ENCODE results near the gene CLIP4.

The CLIP4 gene

DNA sequence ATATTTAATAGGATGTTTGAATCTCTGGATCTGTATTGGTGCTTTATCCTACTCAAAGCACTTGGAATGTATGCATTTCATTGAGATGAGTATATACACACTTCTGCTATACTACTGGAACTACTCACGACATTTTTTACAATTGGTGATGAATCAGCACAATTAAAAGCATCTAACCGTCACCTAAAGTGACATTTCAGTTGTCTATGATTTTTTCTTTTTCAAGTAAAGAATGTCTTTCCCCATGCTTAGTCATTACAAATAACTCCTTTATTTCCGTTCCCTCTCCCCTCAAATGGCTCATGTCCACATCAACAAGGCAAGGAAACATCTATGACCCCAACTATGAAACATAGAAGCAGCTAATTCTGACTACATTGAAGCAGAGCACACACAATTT, 77.3 kb downstream of the CLIP4 start:
- DNase-seq, result no peak

DNA sequence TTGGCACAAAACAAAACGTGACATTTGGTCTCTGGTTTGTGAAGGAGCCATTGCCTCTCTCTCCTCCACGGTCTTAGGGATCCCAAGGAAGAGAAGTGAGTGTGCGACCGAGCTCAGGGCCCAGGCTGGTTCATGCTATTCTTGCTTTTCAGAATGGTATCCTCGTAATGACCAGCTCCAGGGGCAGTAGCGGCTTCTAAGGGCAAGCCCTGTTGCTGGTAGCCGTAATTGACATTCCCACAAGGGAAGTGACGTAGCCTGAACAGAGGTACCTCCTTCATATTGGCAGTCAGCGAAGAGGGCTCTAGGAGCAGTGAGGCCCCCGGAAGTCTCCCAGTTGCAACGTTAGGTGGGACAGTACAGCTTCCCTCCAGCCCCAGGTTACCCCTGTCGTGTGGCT, 77.9 kb downstream of the CLIP4 start:
- no peak for DNase-seq

DNA sequence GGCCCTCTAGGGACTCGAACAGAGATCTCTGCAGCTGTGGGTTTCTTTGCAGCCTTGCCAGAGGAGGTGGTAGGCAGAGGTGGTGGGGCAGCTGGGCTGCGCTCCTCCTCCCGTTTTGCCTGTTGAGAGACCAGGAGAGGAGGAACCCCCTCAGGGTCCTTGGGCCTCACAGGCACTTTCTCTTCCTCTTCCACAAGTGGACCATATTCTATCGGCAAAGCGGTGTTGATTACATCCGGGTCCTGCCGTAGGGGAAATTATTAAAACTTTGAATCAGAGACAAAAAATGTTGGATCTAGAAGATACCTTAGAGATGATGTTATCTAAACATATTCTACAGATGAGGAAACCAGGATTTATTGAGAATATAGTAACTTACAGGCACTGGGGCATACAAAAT, 78.5 kb downstream of the CLIP4 start:
- no peak for DNase-seq

DNA sequence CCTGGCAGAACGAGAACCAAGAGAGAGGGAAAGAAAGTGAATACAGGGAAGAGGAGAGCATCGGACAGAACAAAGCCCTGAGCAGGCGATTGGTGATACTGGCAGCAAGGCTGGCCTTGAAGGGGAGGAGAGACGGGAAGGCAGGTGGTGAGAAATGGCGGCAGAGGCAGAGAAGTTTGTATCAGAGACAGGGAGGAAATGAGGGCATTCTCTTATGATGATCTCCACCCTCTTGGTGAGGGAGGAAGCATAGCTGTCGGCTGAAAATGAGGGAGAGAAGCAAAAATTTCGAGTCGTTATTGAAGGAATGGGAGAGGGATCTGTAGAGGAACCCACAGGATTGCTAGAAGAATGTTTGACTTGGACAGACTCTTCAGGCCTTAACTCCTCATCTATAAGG, 80.6 kb downstream of the CLIP4 start:
- DNase-seq, result no peak

DNA sequence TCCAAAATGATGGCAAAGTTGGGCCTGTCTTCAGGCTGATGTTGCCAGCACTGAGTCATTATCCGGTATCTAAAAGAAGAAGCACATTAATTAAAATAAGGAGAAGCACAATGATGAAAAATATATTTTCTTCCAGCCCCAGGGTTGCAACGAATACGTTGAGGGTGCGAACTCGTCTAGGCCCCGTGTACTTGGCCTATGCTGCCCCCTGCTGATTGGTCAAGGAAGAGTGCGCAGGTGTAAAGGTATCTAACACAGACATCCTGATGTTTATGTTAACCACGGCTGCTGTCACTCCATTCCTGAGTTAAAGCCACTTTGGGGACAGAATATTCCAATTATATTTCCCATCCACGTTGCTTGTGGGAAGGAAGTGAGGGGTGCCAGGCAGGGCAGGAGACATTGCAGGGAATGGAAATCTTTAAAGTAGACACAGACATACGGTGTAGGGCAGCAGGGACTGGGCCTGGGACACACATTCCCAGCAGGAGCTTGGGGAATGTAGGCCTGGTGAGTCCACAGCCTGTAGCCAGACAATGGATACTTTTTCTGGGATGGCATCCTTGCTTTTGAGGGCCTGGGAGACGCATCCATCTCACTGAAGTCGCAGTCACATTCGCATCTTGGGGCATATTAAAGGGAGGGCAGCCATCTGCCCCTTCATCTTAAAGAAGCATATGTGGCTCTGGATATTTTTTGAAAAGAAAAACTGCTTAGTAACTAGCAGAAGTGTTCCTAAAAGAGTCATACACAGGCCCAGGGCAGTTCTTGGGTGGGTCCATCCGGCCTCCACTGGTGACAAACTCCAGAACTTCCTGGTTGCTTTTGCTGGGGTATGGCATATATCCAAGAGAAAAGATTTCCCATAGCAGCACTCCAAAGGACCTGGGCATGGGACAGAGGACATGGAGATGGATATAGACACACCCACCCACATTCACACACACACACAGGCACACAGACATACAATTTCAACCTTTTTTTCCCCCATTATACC, 81.9 kb downstream of the CLIP4 start:
- DNase-seq, result peak; percentile 16

DNA sequence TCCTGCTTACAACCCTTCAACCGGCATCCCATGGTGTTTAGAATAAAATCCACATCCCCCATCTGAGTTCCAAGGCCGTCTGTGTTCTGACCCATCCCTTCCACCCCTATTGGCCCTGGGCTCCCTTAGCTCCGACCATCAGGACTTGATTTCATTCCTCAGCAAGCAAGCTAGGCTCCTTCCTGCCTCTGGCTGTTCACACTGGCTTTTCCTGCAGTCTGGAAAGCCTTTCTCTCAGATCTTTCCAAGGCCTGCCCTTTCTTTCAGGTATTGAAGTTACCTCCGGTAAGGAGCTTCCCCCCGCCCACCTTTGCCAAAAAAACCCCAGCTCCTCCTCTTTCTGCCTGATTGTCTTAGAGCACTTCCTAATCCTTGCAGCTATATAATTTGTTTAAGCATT, 86.8 kb downstream of the CLIP4 start:
- DNase-seq, result no peak

DNA sequence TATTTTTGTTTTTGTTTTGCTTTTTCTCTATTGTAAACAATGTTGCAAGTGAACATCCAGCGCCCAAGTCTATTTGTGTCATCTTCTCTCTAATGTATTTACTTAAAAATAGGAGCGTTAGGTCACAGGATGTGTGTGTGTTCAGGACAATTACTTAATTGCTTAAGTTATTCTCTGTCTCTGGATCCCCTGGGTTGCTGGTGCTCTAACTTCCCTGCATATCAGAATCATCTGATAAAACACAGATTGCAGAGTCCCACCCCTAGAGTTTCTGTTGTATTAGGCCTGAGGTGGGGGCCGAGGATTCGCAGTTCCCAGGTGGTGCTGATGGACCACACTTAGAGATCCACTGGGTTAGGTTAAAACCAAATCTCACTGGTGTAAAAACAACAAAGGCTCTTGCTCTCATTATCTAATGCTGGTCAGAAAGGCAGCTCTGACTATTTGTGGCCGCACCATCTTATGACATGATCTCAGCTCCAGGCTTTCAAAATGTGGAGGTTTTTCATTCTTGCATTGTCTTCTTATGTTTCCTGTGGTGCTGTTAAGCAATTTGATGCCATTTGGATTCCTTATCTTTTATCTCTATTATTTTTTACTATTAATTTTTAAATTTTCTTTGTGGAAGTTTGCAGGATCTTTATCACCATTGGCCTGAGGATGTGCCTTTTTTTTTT, 87.7 kb downstream of the CLIP4 start:
- DNase-seq, result no peak

DNA sequence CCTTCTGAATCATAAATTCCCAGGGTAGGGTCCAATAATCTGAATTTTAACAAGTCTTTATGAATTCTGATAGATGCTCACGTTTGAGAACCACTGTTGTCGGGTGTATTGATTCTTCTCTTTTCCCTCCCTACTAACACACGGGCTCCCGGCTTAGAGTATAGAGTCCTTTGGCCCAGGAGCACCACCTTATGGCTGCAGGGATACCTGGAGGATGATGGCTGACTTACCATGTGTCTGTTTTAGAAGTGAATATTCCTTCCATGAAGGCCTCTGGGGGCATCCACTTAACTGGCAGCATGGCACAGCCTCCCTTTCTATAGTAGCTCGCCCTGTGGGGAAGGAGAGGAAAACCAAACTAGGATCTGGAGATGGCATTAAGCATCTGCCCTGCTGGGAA, 91.7 kb downstream of the CLIP4 start:
- no peak for DNase-seq

DNA sequence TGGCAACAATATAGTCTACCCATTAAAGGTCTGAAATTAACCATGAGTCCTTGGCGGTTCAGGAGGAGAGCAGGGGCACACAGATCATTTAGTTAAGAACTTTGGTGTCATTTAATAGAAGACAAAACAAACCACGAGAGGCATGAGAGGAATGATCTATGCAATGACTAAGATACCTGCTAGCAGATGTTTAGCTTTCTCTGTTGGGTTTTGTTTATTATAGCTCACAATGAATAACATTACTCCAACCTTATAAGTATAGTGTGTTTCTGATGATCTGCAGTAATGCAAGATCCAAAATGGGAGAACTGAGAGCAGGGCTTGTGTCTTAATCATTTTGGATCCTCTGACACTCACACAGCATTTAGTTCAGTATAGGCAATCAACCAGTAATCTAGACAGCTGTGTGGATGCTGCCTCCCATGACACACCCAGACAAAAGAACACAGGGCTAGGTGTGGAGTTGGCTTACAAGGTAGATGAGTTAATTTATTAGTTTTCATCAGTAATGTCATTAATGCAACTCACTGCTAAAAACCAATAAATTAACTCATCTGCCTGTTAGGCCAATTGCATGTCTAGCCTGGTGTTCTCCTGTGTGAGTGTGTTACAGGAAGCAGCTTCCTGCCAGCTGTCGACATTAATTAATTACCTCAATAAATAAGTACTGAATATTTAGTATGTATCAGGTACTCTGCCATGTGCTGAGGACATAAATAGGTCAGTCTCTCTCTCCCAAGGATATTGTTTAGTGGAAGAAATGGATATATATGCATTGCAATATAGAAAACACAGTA, 92.3 kb downstream of the CLIP4 start:
- no peak for DNase-seq

DNA sequence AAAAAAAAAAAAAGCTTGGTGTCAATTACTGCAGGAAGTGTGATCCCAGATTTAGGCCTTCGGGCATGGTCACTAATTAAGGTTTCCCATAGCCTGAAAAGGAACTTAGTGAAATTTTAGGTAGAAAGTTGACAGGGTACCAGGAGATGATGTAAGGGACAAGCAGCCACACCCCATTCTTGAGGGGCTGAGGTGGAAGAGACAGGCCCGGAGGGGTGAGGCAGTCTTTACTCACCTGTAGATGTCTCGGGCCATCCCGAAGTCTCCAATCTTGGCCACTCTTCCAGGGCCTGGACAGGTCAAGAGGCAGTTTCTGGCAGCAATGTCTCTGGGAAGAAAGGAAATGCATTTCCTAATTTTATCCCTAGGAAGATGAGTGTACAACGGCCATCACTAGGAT, 94.3 kb downstream of the CLIP4 start:
- no peak for DNase-seq

DNA sequence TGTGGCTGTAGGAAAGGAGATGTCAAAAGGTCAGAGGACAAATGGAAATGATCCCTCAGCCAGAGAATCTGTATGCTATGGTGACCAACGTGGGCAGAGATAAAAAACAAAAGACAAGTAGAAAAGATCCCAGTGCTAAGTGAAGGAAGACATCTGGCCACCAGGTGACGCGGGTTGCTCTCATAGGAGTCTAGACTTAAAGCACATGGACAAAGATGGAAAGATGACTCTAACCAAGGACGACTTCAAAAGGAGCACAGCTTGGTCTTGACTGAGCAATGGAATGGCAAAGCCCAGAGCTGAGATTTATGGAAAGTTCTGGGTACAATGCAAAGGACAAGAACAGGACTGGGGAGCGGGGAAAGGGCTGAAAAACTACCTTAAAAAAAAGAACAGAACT, 96.8 kb downstream of the CLIP4 start:
- DNase-seq, result no peak

DNA sequence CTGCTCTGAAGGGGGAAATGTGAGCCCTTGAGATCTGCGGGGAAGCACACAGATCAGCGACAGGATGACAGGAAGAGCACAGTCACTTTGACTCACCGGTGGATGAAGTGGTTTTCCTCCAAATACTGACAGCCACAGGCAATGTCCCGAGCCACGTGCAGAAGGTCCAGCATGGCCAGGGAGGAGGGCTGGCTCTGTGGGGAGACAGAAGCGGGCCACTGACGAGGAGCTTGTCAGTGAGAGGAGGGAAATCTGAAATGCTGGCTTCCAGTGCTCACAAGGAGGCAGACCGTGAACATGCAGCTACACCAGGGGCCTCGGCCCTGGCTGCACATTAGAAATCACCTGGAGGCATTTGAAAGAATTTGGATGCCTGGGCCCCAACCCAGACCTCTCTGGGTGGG, 98.7 kb downstream of the CLIP4 start:
- DNase-seq, result no peak

DNA sequence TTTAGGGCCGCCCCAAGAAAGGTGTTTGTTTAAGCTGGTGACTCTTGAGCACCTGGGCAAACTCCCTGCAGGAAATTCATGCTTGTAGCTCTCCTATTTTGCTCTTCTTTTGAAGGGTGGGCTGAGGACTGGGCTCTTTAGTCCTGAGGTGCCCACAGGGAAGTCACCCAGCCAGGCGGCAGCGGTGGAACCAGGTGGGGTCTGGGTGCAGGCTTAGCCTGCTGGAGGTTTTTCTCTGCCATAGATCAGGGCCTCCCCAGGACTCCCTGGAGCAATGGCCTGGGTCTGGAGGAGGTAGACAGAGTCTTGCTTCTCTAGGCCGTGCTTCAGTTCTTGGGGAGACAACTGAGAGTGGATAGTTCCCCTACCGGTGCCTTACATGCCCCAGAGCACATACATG, 99.9 kb downstream of the CLIP4 start:
- no peak for DNase-seq

DNA sequence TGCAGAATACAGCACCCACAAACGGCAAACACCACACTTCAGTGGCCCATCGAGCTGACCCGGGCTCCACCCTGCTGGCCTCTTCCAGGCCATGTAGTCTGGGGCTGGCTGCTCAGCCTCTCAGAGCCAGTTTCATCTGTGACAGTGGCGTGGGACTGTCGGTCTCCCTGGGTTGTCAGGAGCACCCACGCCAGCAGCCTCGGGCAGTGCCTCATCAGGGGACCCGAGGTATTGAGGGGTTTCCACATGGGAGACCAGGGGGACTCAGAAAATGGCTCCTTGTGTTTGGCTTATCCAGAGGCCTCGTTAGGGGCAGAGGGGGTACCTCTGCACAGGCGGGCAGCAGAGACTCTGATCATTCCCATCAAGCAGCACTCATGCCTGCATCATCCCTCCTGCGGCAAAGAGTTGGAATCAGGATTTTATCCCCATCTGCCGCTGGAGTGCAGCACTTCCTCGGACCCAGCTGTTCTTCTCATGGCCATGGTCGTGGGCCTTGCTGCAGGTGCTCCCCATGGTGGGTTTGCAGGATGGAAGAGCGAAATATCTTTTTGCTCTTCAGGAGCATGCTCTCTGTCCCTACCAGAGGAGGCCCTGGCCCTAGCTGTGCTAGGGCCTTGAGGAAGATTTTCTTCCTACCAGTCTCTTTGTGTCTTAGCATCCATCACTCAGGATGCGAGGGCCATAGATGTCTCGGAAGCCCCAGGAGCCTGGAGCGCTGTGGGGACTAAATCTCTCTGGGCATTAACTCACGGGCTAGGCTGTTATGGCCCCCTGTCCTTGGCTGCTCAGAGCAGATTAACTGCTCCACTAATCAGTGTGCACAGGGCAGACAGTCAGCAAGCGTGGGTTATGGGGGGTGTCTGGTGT, 100.8 kb downstream of the CLIP4 start:
- DNase-seq, result no peak

DNA sequence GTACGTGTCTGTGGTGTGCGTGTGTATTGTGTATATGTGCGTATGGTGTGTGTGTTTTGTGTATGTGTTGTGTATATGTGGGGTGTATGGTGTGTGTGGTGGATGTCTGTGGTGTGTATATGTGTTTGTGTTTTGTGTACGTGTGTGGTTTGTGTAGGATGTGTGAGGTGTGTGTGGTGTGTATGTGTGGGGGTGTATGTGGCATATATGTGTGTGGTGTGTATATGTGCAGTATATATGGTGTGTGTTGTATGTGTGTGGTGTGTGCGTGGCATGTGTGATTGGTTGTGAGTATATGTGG, 101.3 kb downstream of the CLIP4 start:
- no peak for DNase-seq

DNA sequence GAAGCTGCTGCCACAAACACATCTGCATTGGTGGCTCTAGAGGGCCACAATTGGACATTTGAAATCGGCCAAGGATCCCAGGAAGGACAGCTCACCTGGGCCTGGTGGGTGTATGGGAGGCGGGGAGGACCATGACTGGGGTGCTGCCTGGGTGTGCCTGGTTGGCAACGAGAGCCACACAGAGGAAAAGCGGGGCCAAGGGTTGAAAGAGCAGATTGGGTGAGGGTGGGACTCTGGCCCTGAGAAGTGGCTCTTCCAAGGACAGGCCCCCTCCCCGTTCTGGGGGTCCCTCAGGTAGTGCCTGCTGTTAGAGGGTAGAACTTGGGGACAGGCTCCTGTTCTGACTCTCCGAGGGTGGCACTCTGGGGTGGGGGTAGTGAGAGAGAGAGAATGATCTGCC, 102.9 kb downstream of the CLIP4 start:
- DNase-seq, result no peak

DNA sequence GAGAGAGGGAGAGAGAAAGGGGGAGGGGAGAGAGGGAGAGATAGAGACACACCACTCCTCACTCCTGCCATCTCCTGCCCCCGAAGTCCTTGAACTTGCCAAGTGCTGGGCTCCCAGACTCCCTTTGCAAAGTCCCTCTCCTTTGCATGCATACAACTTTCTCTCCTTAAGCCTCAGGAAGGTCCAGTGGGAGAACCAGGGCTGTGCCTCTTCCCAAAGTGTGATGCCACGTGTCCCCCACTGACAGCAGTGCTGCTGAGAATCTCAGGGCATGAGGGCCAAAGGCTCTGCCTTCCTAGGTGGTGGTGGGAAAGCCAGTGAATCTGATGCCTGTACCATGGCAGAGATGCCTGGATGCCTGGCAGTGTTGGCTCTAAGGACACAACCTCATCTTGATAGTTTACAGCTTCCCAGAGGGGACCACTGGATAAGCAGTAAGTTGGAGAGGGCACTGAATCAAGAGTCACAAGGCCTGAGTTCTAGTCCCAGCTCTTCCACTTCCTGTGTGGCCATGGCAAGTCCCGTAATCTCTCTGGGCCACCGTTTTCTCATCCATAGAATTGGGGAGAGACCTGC, 103.4 kb downstream of the CLIP4 start:
- no peak for DNase-seq

DNA sequence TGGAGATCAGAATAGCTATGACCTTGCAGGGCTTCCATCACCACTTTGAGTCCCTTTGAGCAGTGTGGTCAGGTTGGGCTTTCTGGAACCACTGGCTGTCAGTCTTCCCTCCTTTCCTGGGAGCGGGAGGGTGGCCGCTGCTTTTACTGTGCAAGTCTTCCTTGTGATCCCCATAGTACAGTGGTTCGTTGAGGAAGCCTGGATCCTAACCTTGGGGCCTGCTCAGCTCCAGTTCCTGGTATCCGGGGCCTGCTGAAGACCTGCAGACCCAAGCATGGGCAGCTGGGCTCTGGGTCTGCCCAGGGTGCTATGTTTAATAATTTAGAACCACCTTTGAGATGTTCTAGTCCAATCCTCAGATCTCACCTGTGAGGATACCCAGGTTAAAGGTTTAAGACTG, 104.2 kb downstream of the CLIP4 start:
- no peak for DNase-seq

DNA sequence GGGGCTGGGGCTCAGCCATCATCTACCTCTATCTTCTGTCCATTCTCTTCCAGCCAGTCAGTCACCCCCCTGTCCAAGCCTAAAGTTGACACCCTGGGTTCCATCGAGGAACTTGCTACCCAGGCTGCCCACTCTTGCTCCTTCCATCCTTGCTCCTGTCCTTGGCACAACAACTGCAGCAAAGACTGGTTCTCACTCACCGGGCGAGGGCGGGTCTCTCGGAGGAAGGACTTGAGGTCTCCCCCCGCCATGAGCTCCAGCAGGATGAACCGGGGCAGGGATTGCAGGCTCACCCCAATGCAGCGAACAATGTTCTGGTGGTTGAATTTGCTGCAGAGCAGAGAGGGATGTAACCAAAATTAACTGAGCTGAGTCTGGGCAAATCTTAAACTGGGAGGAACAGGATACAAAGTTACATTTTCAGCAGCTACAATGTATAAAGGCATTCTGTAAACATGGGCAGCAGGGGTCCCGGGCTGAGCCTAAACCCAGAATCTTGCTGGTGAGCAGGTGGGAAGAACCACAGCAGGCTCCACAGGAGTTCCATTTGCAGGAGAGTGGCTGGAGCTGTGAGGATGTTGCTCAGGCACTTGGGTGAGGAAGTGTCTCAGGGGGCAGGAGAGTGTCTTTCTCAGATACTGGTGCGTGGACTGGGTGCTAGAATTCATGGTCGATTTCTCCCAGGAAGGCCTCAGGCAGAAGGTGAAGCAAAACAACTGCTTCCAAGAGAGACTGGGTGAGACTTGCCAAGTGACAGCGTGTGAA, 105.5 kb downstream of the CLIP4 start:
- no peak for DNase-seq

DNA sequence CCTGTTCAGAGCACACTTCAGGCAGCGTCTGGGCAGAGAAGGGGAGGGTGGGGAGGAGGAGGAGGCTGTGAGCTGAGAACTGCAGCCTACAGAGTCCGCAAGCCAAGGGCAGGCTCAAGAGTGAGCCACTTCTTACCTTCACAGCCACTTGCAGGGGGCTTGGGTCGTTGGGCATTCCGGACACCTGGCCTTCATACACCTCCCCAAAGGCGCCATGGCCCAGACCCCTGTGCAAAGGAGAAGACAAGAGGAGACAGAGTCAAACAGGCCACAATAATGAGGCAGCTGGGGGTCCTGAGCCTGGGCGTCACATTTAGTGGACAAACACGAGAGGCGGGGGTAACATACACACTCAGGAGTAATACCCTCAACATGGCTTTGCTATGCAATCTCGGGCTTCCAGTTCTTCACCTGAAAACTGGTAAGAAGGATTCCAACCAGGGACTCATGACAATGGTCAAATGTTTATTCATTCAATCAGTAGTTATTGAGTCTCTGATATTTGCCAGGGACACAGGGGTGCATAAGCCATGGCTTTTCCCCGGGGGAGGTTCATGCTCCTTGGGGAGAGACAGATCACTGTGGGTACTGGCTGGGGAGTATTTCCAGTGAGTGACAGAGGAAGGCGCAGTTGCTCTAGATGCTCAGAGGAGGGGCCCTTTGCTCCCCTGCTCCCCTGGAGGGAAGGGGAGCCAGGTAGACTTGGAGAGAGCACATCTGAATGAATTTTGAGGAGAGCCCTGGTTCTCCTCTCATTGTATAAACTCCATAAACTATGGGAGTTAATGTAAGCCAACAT, 107.4 kb downstream of the CLIP4 start:
- no peak for DNase-seq

DNA sequence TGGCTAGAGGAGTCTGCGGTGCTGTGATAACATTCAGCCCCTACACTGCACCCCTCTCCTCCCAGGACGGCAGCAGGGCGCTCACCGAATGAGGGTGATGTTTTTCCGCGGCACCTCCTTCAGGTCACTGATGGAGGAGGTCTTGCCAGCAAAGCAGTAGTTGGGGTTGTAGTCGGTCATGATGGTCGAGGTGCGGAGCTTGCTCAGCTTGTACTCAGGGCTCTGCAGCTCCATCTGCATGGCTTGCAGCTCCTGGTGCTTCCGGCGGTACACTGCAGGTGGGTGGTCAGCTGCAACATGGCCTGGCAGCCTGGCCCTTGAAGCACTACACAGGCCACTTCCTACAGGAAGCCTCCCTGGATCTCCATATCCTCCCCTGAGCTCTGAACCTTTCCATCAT, 108.0 kb downstream of the CLIP4 start:
- DNase-seq, result no peak

Data from NCI-H2029 (cell line).